Smooth muscle cell (in vitro differentiated cells): ENCODE results near the gene ACAP1. TPM values are rescaled to one million over a fixed set of nuclear protein-coding genes. Genes with fewer than 3 reads are reported as not detected.

Experiments
- DNase-seq: peaks from one replicate; lab custom pipeline; 2025; ENCODE audit not compliant: unreplicated experiment; lab: John Stamatoyannopoulos, UW
- H2AFZ ChIP-seq: fragments of 200-600 bp; sonication (generic); 2 replicates; pipeline ENCODE4 v1.6.0; 2016; ENCODE audit warnings: antibody characterized with exemption, low read depth, mild to moderate bottlenecking
- H3F3A ChIP-seq: fragments of 200-600 bp; sonication (generic); 2 replicates; pipeline ENCODE4 v1.6.0; 2017; ENCODE audit warnings: antibody characterized with exemption, low read depth
- H3K27ac ChIP-seq: fragments of 200-600 bp; sonication (generic); 2 replicates; pipeline ENCODE4 v1.5.1; 2016; ENCODE audit warnings: low read depth, mild to moderate bottlenecking
- H3K27me3 ChIP-seq: fragments of 200-600 bp; sonication (generic); 2 replicates; pipeline ENCODE4 v1.6.1; 2016; ENCODE audit warnings: low read depth, mild to moderate bottlenecking
- H3K36me3 ChIP-seq: fragments of 200-600 bp; sonication (generic); 2 replicates; pipeline ENCODE4 v1.5.1; 2016; ENCODE audit warnings: low read depth
- H3K4me1 ChIP-seq: fragments of 200-600 bp; sonication (generic); 2 replicates; pipeline ENCODE4 v1.5.1; 2016; ENCODE audit warnings: low read depth
- H3K4me2 ChIP-seq: fragments of 200-600 bp; sonication (generic); 2 replicates; pipeline ENCODE4 v1.6.0; 2016; ENCODE audit warnings: mild to moderate bottlenecking
- H3K4me3 ChIP-seq: fragments of 200-600 bp; sonication (generic); 2 replicates; pipeline ENCODE4 v1.5.1; 2016; ENCODE audit warnings: mild to moderate bottlenecking
- H3K79me2 ChIP-seq: fragments of 200-600 bp; sonication (generic); 2 replicates; pipeline ENCODE4 v1.6.0; 2016; ENCODE audit warnings: low read depth, mild to moderate bottlenecking
- H3K9ac ChIP-seq: fragments of 200-600 bp; sonication (generic); 2 replicates; pipeline ENCODE4 v1.6.0; 2016; ENCODE audit warnings: low read depth
- H3K9me3 ChIP-seq: fragments of 200-600 bp; sonication (generic); replicated peaks from 2 replicates; pipeline ENCODE4 v1.5.1; 2016; ENCODE audit warnings: low read depth
- H4K20me1 ChIP-seq: fragments of 200-600 bp; sonication (generic); 2 replicates; pipeline ENCODE4 v1.6.0; 2016; ENCODE audit warnings: low read depth
- CTCF ChIP-seq: fragments of 200-600 bp; sonication (generic); IDR thresholded peaks from 2 replicates; pipeline ENCODE4 v1.5.1; 2017; ENCODE audit warnings: borderline replicate concordance, mild to moderate bottlenecking, antibody characterized with exemption; ENCODE audit not compliant: insufficient read depth, poor library complexity, severe bottlenecking
- WGBS: methylation state at CpG from one replicate; pipeline ENCODE4 v1.1.7; 2016; ENCODE audit warnings: low lambda C conversion rate; 5-methylcytosine and 5-hydroxymethylcytosine counted together
- polyA plus RNA-seq: library from polyadenylated mRNA; unstranded; fragments of >200 nt; fragmentation: Nextera tagmentation; extraction: Ambion mirVana; gene quantifications from 2 replicates; pipeline ENCODE4 v1.2.1, GENCODE V29; 2016
- total RNA-seq: library from RNA; depleted of rRNA; stranded (reverse); fragments of >200 nt; gene quantifications from 2 replicates; pipeline ENCODE4 v1.2.3, GENCODE V29; 2014

ACAP1 gene
- total and polyA plus RNA-seq, 2 experiments from 2014 or later: 15.2 to 31.6 TPM

- H3K4me3 ChIP-seq: peak overlapping the region; percentile 85
- peaks cover 4% of the 10 kb centered on the region for H3K36me3 ChIP-seq
- H3K79me2 ChIP-seq: peaks cover 53% of the 10 kb centered on the region
- H4K20me1 ChIP-seq: peaks cover 52% of the 10 kb centered on the region
- H2AFZ ChIP-seq: no peak overlapping the region
- peak; percentile 9 for TF ChIP-seq CTCF
- WGBS: under 1% methylated on average over 60 of the region's 104 CpGs
- no peak for DNase-seq
- H3K27ac ChIP-seq: peak overlapping the region; percentile 95
- H3K4me1 ChIP-seq: peaks cover 10% of the 10 kb centered on the region
- H3K9ac ChIP-seq: peak overlapping the region; percentile 98
- peak overlapping the region; percentile 99 for H3K4me2 ChIP-seq
- H3F3A ChIP-seq: peaks cover 30% of the 10 kb centered on the region
- no peaks in the 10 kb centered on the region for H3K27me3 ChIP-seq
- no peaks in the 10 kb centered on the region for H3K9me3 ChIP-seq
Measured at GRCh38 chr17:7307686-7308624, 28.4 kb upstream of the ACAP1 start.

- Histone ChIP-seq H3K4me1 (peaks cover 10% of the 10 kb centered on the region), H3K27me3 (no peaks in the 10 kb centered on the region), H3K36me3 (peaks cover 4% of the 10 kb centered on the region), H3K9ac (peak overlapping the region; percentile 98), H3K4me2 (peak overlapping the region; percentile 99), H2AFZ (no peak overlapping the region), H3K4me3 (peak overlapping the region; percentile 85), H3K9me3 (no peaks in the 10 kb centered on the region), H4K20me1 (peaks cover 60% of the 10 kb centered on the region), H3F3A (peaks cover 38% of the 10 kb centered on the region), H3K79me2 (peaks cover 62% of the 10 kb centered on the region), H3K27ac (peak overlapping the region; percentile 95)
- DNase-seq: no peak
- TF ChIP-seq CTCF: no peak
- WGBS: 2% methylated on average over 12 of the region's 14 CpGs
Measured at GRCh38 chr17:7308625-7309433, 27.5 kb upstream of the ACAP1 start.

GRCh38 chr17:7309628-7310027 lies 26.7 kb upstream of the ACAP1 start:
- Histone ChIP-seq H3K4me3 (peak overlapping the region; percentile 85), H3K9ac (peak overlapping the region; percentile 35), H3K36me3 (peaks cover 4% of the 10 kb centered on the region), H3K79me2 (peaks cover 66% of the 10 kb centered on the region), H4K20me1 (peaks cover 68% of the 10 kb centered on the region), H3K27ac (peak overlapping the region; percentile 95), H3K27me3 (no peaks in the 10 kb centered on the region), H2AFZ (no peak overlapping the region), H3F3A (peaks cover 45% of the 10 kb centered on the region), H3K4me2 (peak overlapping the region; percentile 99), H3K9me3 (no peaks in the 10 kb centered on the region), H3K4me1 (peaks cover 16% of the 10 kb centered on the region)
- WGBS: 93% methylated on average over 12 of the region's 12 CpGs
- no peak for TF ChIP-seq CTCF
- no peak for DNase-seq
